SK-N-SH treated with all-trans-retinoic acid at 6 μM for 48 hours (cell line): ENCODE results near the gene CACNA1D.

Experiments used
- ATAC-seq: fragments of 200-7000 bp; cut with Tn5 transposase; 3 replicates; pipeline ENCODE4 v1.9.1; 2020; ENCODE audit warnings: mild to moderate bottlenecking, moderate library complexity
- ARNTL ChIP-seq: fragments of 450-650 bp; formaldehyde crosslinking; IDR thresholded peaks from 2 replicates; pipeline ENCODE4 v1.5.0; 2020; ENCODE audit warnings: low read depth, mild to moderate bottlenecking, moderate library complexity, borderline replicate concordance
- BACH2 ChIP-seq: fragments of 250-450 bp; sonication (Bioruptor Pico); IDR thresholded peaks from 2 replicates; pipeline ENCODE4 v1.9.0; 2021; ENCODE audit warnings: mild to moderate bottlenecking, borderline replicate concordance
- CSDC2 ChIP-seq: fragments of 250-450 bp; sonication (Bioruptor Pico); IDR thresholded peaks from 2 replicates; pipeline ENCODE4 v1.5.0; 2020; ENCODE audit warnings: mild to moderate bottlenecking, moderate library complexity
- GLIS3 ChIP-seq: fragments of 250-450 bp; sonication (Bioruptor Pico); IDR thresholded peaks from 2 replicates; pipeline ENCODE4 v1.5.0; 2020; ENCODE audit warnings: mild to moderate bottlenecking, moderate library complexity
- ISL1 ChIP-seq: fragments of 250-450 bp; sonication (Bioruptor Pico); IDR thresholded peaks from 2 replicates; pipeline ENCODE4 v2.1.2; 2022; ENCODE audit warnings: mild to moderate bottlenecking, moderate library complexity
- OSR1 ChIP-seq: fragments of 250-450 bp; sonication (Bioruptor Pico); IDR thresholded peaks from 2 replicates; pipeline ENCODE4 v1.8.0; 2022; ENCODE audit warnings: moderate library complexity, mild to moderate bottlenecking, inconsistent platforms
- PPARA ChIP-seq: fragments of 250-450 bp; sonication (Bioruptor Pico); IDR thresholded peaks from 2 replicates; pipeline ENCODE4 v1.5.0; 2020; ENCODE audit warnings: mild to moderate bottlenecking, borderline replicate concordance
- RARB ChIP-seq: fragments of 250-450 bp; sonication (Bioruptor Pico); IDR thresholded peaks from 2 replicates; pipeline ENCODE4 v1.8.0; 2021; ENCODE audit warnings: mild to moderate bottlenecking, moderate library complexity
- SNAI2 ChIP-seq: fragments of 250-450 bp; sonication (Bioruptor Pico); IDR thresholded peaks from 2 replicates; pipeline ENCODE4 v1.5.0; 2020; ENCODE audit warnings: mild to moderate bottlenecking, moderate library complexity
- TCF4 ChIP-seq: fragments of 250-450 bp; sonication (Bioruptor Pico); IDR thresholded peaks from 2 replicates; pipeline ENCODE4 v1.8.0; 2021; ENCODE audit warnings: mild to moderate bottlenecking, moderate library complexity, borderline replicate concordance
- ZC3H10 ChIP-seq: fragments of 250-450 bp; sonication (Bioruptor Pico); IDR thresholded peaks from 2 replicates; pipeline ENCODE4 v1.5.1; 2021; ENCODE audit warnings: mild to moderate bottlenecking, moderate library complexity
- ZFP3 ChIP-seq: fragments of 250-450 bp; sonication (Bioruptor Pico); IDR thresholded peaks from 2 replicates; pipeline ENCODE4 v1.5.0; 2020; ENCODE audit warnings: mild to moderate bottlenecking, moderate library complexity
- ZFP30 ChIP-seq: fragments of 450-650 bp; formaldehyde crosslinking; IDR thresholded peaks from 2 replicates; pipeline ENCODE4 v1.5.0; 2022; ENCODE audit warnings: mild to moderate bottlenecking, moderate library complexity
- ZNF565 ChIP-seq: fragments of 450-650 bp; formaldehyde crosslinking; conservative IDR thresholded peaks from 2 replicates; pipeline ENCODE4 v1.5.0; 2020; ENCODE audit warnings: low read depth, mild to moderate bottlenecking, moderate library complexity
- ZNF70 ChIP-seq: fragments of 450-650 bp; formaldehyde crosslinking; IDR thresholded peaks from 2 replicates; pipeline ENCODE4 v1.5.0; 2020; ENCODE audit warnings: mild to moderate bottlenecking, moderate library complexity
- ZNF8 ChIP-seq: fragments of 450-650 bp; formaldehyde crosslinking; IDR thresholded peaks from 2 replicates; pipeline ENCODE4 v1.5.0; 2020; ENCODE audit warnings: mild to moderate bottlenecking, moderate library complexity
- TF ChIP-seq, protein P1 (sequence below): fragments of 250-450 bp; sonication (Bioruptor Pico); IDR thresholded peaks from 2 replicates; pipeline ENCODE4 v1.8.0; 2020; ENCODE audit warnings: mild to moderate bottlenecking, moderate library complexity, borderline replicate concordance
- TF ChIP-seq, protein P2 (sequence below): fragments of 250-450 bp; sonication (Bioruptor Pico); IDR thresholded peaks from 2 replicates; pipeline ENCODE4 v1.5.1; 2020; ENCODE audit warnings: low read depth, mild to moderate bottlenecking, moderate library complexity
- TF ChIP-seq, protein P3 (sequence below): fragments of 250-450 bp; sonication (Bioruptor Pico); IDR thresholded peaks from 2 replicates; pipeline ENCODE4 v1.5.1; 2021; ENCODE audit warnings: mild to moderate bottlenecking, moderate library complexity
- TF ChIP-seq, protein P4 (sequence below): fragments of 250-450 bp; sonication (Bioruptor Pico); IDR thresholded peaks from 2 replicates; pipeline ENCODE4 v1.8.0; 2021; ENCODE audit warnings: low read depth, mild to moderate bottlenecking, moderate library complexity, borderline replicate concordance
- TF ChIP-seq, protein P5 (sequence below): fragments of 250-450 bp; sonication (Bioruptor Pico); IDR thresholded peaks from 2 replicates; pipeline ENCODE4 v1.5.0; 2020; ENCODE audit warnings: mild to moderate bottlenecking, moderate library complexity

CACNA1D gene

DNA sequence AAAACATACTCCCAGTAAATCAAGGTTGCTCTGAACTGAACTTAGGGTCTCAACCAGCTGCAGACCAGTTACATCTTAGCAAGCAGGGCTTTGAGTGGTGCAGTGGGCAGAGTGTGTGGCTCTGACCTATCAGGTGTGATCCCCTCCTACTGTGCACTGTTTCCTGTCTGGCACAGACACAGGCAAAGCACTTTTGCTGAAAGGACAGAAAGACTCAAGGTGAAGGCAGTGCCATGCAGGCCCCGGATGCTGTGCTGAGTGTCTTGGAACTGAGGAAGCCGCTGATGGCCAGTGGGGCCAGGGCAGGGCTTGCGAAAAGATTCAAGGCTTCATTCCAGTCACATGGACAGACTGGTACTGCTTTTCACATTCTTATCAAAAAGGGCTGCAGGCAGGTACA is 85.2 kb downstream of the CACNA1D start:
- TF ChIP-seq ZC3H10 (CRISPR knock-in tag) (no peak), CSDC2 (CRISPR knock-in tag) (no peak), ZNF565 (no peak), ZNF70 (CRISPR knock-in tag) (no peak), ISL1 (CRISPR knock-in tag) (no peak), ZNF8 (CRISPR knock-in tag) (no peak), ZFP30 (CRISPR knock-in tag) (no peak), RARB (no peak), TCF4 (no peak), GLIS3 (no peak), PPARA (no peak), SNAI2 (CRISPR knock-in tag) (no peak), ZFP3 (no peak), OSR1 (CRISPR knock-in tag) (no peak)
- TF ChIP-seq, protein P1, sequence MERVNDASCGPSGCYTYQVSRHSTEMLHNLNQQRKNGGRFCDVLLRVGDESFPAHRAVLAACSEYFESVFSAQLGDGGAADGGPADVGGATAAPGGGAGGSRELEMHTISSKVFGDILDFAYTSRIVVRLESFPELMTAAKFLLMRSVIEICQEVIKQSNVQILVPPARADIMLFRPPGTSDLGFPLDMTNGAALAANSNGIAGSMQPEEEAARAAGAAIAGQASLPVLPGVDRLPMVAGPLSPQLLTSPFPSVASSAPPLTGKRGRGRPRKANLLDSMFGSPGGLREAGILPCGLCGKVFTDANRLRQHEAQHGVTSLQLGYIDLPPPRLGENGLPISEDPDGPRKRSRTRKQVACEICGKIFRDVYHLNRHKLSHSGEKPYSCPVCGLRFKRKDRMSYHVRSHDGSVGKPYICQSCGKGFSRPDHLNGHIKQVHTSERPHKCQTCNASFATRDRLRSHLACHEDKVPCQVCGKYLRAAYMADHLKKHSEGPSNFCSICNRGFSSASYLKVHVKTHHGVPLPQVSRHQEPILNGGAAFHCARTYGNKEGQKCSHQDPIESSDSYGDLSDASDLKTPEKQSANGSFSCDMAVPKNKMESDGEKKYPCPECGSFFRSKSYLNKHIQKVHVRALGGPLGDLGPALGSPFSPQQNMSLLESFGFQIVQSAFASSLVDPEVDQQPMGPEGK (CRISPR knock-in tag), result no peak
- TF ChIP-seq, protein P2, sequence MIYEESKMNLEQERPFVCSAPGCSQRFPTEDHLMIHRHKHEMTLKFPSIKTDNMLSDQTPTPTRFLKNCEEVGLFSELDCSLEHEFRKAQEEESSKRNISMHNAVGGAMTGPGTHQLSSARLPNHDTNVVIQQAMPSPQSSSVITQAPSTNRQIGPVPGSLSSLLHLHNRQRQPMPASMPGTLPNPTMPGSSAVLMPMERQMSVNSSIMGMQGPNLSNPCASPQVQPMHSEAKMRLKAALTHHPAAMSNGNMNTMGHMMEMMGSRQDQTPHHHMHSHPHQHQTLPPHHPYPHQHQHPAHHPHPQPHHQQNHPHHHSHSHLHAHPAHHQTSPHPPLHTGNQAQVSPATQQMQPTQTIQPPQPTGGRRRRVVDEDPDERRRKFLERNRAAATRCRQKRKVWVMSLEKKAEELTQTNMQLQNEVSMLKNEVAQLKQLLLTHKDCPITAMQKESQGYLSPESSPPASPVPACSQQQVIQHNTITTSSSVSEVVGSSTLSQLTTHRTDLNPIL, result no peak
- TF ChIP-seq, protein P3, sequence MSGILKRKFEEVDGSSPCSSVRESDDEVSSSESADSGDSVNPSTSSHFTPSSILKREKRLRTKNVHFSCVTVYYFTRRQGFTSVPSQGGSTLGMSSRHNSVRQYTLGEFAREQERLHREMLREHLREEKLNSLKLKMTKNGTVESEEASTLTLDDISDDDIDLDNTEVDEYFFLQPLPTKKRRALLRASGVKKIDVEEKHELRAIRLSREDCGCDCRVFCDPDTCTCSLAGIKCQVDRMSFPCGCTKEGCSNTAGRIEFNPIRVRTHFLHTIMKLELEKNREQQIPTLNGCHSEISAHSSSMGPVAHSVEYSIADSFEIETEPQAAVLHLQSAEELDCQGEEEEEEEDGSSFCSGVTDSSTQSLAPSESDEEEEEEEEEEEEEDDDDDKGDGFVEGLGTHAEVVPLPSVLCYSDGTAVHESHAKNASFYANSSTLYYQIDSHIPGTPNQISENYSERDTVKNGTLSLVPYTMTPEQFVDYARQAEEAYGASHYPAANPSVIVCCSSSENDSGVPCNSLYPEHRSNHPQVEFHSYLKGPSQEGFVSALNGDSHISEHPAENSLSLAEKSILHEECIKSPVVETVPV (CRISPR knock-in tag), result no peak
- TF ChIP-seq, protein P4, sequence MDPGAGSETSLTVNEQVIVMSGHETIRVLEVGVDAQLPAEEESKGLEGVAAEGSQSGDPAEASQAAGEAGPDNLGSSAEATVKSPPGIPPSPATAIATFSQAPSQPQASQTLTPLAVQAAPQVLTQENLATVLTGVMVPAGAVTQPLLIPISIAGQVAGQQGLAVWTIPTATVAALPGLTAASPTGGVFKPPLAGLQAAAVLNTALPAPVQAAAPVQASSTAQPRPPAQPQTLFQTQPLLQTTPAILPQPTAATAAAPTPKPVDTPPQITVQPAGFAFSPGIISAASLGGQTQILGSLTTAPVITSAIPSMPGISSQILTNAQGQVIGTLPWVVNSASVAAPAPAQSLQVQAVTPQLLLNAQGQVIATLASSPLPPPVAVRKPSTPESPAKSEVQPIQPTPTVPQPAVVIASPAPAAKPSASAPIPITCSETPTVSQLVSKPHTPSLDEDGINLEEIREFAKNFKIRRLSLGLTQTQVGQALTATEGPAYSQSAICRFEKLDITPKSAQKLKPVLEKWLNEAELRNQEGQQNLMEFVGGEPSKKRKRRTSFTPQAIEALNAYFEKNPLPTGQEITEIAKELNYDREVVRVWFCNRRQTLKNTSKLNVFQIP (CRISPR knock-in tag), result no peak
- TF ChIP-seq, all 23 proteins: peak for 0
- ATAC-seq, result no peak

DNA sequence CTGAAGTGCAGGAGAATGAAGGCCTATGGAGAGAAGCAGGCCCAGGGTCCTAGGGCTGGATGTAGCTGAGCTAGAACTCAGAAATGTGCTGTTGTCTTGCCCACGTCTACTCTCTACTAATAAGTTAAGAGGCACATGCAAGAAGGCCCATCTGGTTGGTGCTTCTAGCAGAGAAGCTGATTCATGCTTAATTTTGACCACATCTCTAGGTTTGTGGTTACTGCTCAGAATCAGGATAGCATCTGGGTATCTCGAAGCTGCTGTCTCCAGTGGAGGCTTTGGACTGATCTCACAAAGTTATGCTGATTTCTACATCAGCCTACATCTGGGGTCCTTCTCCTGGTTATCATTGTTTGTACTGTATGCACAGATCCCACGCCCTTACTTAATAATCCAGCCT is 87.3 kb downstream of the CACNA1D start:
- ATAC-seq, result no peak
- TF ChIP-seq OSR1 (CRISPR knock-in tag), result no peak
- TF ChIP-seq, protein P1 (CRISPR knock-in tag), result no peak

DNA sequence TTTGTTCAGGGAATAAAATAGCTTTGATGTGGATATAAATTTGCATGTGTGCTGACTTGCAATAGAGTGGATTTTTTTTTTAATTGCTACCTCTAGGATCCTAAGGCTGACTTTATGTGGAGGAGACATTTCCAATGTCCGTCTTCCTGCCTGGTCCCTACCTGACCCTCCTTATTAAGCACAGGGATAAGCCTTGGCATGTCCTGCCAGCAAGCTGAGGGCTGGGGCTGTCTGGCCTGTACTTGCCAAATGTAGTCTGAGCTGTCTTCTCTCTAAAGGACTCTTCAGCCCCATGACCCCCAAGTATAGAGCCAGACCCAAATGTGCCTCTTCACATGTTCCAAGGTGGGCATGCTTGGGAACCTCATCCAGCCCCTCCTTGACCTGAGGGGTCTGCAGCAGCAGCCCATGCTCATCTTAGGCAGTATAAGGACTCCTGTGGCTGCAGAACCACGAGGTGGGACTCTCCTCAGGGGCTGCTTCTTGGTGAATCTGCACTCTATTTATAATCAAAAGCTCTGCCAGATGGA is 88.8 kb downstream of the CACNA1D start:
- ATAC-seq, result no peak
- TF ChIP-seq PPARA, result no peak
- no peak for TF ChIP-seq OSR1 (CRISPR knock-in tag)
- TF ChIP-seq, protein P5, sequence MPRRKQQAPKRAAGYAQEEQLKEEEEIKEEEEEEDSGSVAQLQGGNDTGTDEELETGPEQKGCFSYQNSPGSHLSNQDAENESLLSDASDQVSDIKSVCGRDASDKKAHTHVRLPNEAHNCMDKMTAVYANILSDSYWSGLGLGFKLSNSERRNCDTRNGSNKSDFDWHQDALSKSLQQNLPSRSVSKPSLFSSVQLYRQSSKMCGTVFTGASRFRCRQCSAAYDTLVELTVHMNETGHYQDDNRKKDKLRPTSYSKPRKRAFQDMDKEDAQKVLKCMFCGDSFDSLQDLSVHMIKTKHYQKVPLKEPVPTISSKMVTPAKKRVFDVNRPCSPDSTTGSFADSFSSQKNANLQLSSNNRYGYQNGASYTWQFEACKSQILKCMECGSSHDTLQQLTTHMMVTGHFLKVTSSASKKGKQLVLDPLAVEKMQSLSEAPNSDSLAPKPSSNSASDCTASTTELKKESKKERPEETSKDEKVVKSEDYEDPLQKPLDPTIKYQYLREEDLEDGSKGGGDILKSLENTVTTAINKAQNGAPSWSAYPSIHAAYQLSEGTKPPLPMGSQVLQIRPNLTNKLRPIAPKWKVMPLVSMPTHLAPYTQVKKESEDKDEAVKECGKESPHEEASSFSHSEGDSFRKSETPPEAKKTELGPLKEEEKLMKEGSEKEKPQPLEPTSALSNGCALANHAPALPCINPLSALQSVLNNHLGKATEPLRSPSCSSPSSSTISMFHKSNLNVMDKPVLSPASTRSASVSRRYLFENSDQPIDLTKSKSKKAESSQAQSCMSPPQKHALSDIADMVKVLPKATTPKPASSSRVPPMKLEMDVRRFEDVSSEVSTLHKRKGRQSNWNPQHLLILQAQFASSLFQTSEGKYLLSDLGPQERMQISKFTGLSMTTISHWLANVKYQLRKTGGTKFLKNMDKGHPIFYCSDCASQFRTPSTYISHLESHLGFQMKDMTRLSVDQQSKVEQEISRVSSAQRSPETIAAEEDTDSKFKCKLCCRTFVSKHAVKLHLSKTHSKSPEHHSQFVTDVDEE (CRISPR knock-in tag), result no peak
- no peak for TF ChIP-seq ARNTL (CRISPR knock-in tag)
- TF ChIP-seq ISL1 (CRISPR knock-in tag), result no peak
- no peak for TF ChIP-seq BACH2 (CRISPR knock-in tag)
- no peak for TF ChIP-seq ZNF565
- no peak for TF ChIP-seq RARB
- no peak for TF ChIP-seq ZNF8 (CRISPR knock-in tag)
- no peak for TF ChIP-seq TCF4
- TF ChIP-seq, protein P3 (CRISPR knock-in tag), result no peak
- no peak for TF ChIP-seq ZNF70 (CRISPR knock-in tag)
- no peak for TF ChIP-seq SNAI2 (CRISPR knock-in tag)
- TF ChIP-seq ZC3H10 (CRISPR knock-in tag), result no peak
- TF ChIP-seq, protein P4 (CRISPR knock-in tag), result no peak
